NCI-H146 treated with DMSO at 0.1 percent for 48 hours (cell line): ENCODE results near the gene UBL3.

Source experiments
- DNase-seq: peaks from one replicate; lab custom pipeline; 2025; ENCODE audit not compliant: unreplicated experiment; lab: John Stamatoyannopoulos, UW

UBL3 gene

GRCh38 chr13:29760544-29760943, 89.9 kb downstream of the UBL3 start:
- DNase-seq: no peak

GRCh38 chr13:29758531-29759114, 91.8 kb downstream of the UBL3 start:
- no peak for DNase-seq

- no peak for DNase-seq
Observed at GRCh38 chr13:29756506-29756905, 93.9 kb downstream of the UBL3 start.

GRCh38 chr13:29754473-29754806, 96.0 kb downstream of the UBL3 start:
- DNase-seq: no peak

GRCh38 chr13:29753618-29754472, 96.6 kb downstream of the UBL3 start:
- DNase-seq: no peak

GRCh38 chr13:29752175-29752574, 98.2 kb downstream of the UBL3 start:
- DNase-seq: no peak

- no peak for DNase-seq
Observed at GRCh38 chr13:29750183-29750530, 100.3 kb downstream of the UBL3 start.

- no peak for DNase-seq
Observed at GRCh38 chr13:29749401-29750182, 100.8 kb downstream of the UBL3 start.

GRCh38 chr13:29748097-29748496, 102.3 kb downstream of the UBL3 start:
- no peak for DNase-seq

GRCh38 chr13:29746148-29746677, 104.2 kb downstream of the UBL3 start:
- DNase-seq: no peak

GRCh38 chr13:29745704-29746103, 104.7 kb downstream of the UBL3 start:
- DNase-seq: no peak

- no peak for DNase-seq
Observed at GRCh38 chr13:29743201-29743786, 107.1 kb downstream of the UBL3 start.

- no peak for DNase-seq
Observed at GRCh38 chr13:29740961-29741360, 109.5 kb downstream of the UBL3 start.

- no peak for DNase-seq
Observed at GRCh38 chr13:29737061-29737460, 113.4 kb downstream of the UBL3 start.

- DNase-seq: no peak
Observed at GRCh38 chr13:29733147-29733611, 117.2 kb downstream of the UBL3 start.

- no peak for DNase-seq
Observed at GRCh38 chr13:29730253-29730652, 120.2 kb downstream of the UBL3 start.

GRCh38 chr13:29722415-29722814, 128.0 kb downstream of the UBL3 start:
- no peak for DNase-seq

- no peak for DNase-seq
Observed at GRCh38 chr13:29721766-29722165, 128.7 kb downstream of the UBL3 start.

GRCh38 chr13:29718694-29719093, 131.7 kb downstream of the UBL3 start:
- no peak for DNase-seq

GRCh38 chr13:29716493-29716892, 133.9 kb downstream of the UBL3 start:
- no peak for DNase-seq
